ENCODE results near the gene LOC101059915. TPM values are rescaled to one million over a fixed set of nuclear protein-coding genes. Genes with fewer than 3 reads are reported as not detected.
"Not testable (repeated sequence)": the region's sequence is repeated elsewhere in the genome, so short reads cannot be mapped to it uniquely, and the experiment has no call there.

Gene LOC101059915

GRCh38 chrX:71720289-71720886 is 53.0 kb downstream of the LOC101059915 start:
- BruUV-seq (replicated peaks); H4K20me1 ChIP-seq (ENCODE audit: control insufficient read depth, insufficient read depth); intact Hi-C loops (cut with micrococcal nuclease; ENCODE audit: unreplicated experiment); H3K36me3 ChIP-seq (ENCODE audit: control insufficient read depth in 2 of 2, insufficient read depth in 2 of 2, low read length in 1 of 2); CTCF ChIA-PET; H2AFZ ChIP-seq (ENCODE audit: control insufficient read depth, low read depth, low read length); SMC1A ChIA-PET (ENCODE audit: uncharacterized antibody, unreplicated experiment); DNase-seq (ENCODE audit: low read depth, low spot score); POLR2A ChIA-PET; H3K4me1 ChIP-seq (ENCODE audit: control insufficient read depth, insufficient read depth, low read length); H3K4me3 ChIP-seq; ATAC-seq; H3K27ac ChIP-seq (ENCODE audit: control insufficient read depth, insufficient read depth); in situ Hi-C loops (cut with MboI); H3K9ac ChIP-seq (ENCODE audit: control insufficient read depth, insufficient read depth, low read length); H3K27me3 ChIP-seq (replicated peaks in 1 of 2; ENCODE audit: control insufficient read depth in 2 of 2, insufficient read depth in 2 of 2, low read length in 1 of 2); FAIRE-seq; H3K9me3 ChIP-seq (replicated peaks; ENCODE audit: control insufficient read depth, insufficient read depth, low read length); H3K79me2 ChIP-seq (ENCODE audit: control insufficient read depth, insufficient read depth, low read length); H3K4me2 ChIP-seq (ENCODE audit: control insufficient read depth, insufficient read depth); RAD21 ChIA-PET (ENCODE audit: unreplicated experiment): not testable (repeated sequence)
- WGBS (ENCODE audit: insufficient coverage, insufficient replicate concordance, low lambda C conversion rate, missing lambda C conversion rate) = no CpG with 5 or more reads among the region's 20 CpGs

Small RNA genes within 50 kb of the gene (small RNA-seq; reads per million reads assigned to genes)
- gene BX276092.4 = not detected

Other genes with a start within 250 kb of the LOC101059915 start
- 111 and 121 TPM in 2 replicates for gene OGT, start 134.4 kb upstream of the LOC101059915 start, total RNA-seq (2014; rRNA removed)
- gene OGT, start 134.4 kb upstream of the LOC101059915 start, total RNA-seq (2014; rRNA removed; fragmentation: Illumina TruSeq; extraction: Trizol) = 103 and 109 TPM in 2 replicates
- 150 and 163 TPM in 2 replicates for gene OGT, start 134.4 kb upstream of the LOC101059915 start, total RNA-seq (2021)
- 638 and 671 TPM in 2 replicates for gene OGT, start 134.4 kb upstream of the LOC101059915 start, polyA plus RNA-seq (2011; rRNA removed)
- 142 and 188 TPM in 2 replicates for gene OGT, start 134.4 kb upstream of the LOC101059915 start, polyA plus RNA-seq (2014; fragmentation: Illumina TruSeq; extraction: Trizol)
- gene OGT, start 134.4 kb upstream of the LOC101059915 start, polyA plus RNA-seq (2014; fragmentation: Nextera tagmentation; extraction: Ambion mirVana) = 10 to 100 TPM; 38.2 to 43.8 TPM
- 176 and 192 TPM in 2 replicates for gene OGT, start 134.4 kb upstream of the LOC101059915 start, polyA plus RNA-seq (2014; rRNA removed)
- 10 to 100 TPM; 45.0 to 50.2 TPM for gene OGT, start 134.4 kb upstream of the LOC101059915 start, polyA plus RNA-seq (2016; fragmentation: Nextera tagmentation; extraction: Ambion mirVana)
- gene GCNA, start 89.1 kb upstream of the LOC101059915 start, total RNA-seq (2014; rRNA removed) = 0.62 and 1.8 TPM in 2 replicates
- gene GCNA, start 89.1 kb upstream of the LOC101059915 start, total RNA-seq (2014; rRNA removed; fragmentation: Illumina TruSeq; extraction: Trizol) = 1.4 and 1.9 TPM in 2 replicates
- 1.0 and 1.3 TPM in 2 replicates for gene GCNA, start 89.1 kb upstream of the LOC101059915 start, total RNA-seq (2021)
- gene GCNA, start 89.1 kb upstream of the LOC101059915 start, polyA plus RNA-seq (2011; rRNA removed) = 1.3 and 2.1 TPM in 2 replicates
- 1.6 and 2.8 TPM in 2 replicates for gene GCNA, start 89.1 kb upstream of the LOC101059915 start, polyA plus RNA-seq (2014; fragmentation: Illumina TruSeq; extraction: Trizol)
- 1 to 10 TPM in 1 of 2 experiments, under 1 TPM in 1; 0.69 to 1.1 TPM for gene GCNA, start 89.1 kb upstream of the LOC101059915 start, polyA plus RNA-seq (2014; fragmentation: Nextera tagmentation; extraction: Ambion mirVana)
- 0.81 and 1.4 TPM in 2 replicates for gene GCNA, start 89.1 kb upstream of the LOC101059915 start, polyA plus RNA-seq (2014; rRNA removed)
- gene GCNA, start 89.1 kb upstream of the LOC101059915 start, polyA plus RNA-seq (2016; fragmentation: Nextera tagmentation; extraction: Ambion mirVana) = under 1 TPM; 0.37 to 0.72 TPM
- gene CXCR3, start 49.0 kb upstream of the LOC101059915 start, total RNA-seq (2014; rRNA removed) = 18.0 and 24.9 TPM in 2 replicates
- 4.5 and 6.8 TPM in 2 replicates for gene CXCR3, start 49.0 kb upstream of the LOC101059915 start, total RNA-seq (2014; rRNA removed; fragmentation: Illumina TruSeq; extraction: Trizol)
- 45.4 and 48.2 TPM in 2 replicates for gene CXCR3, start 49.0 kb upstream of the LOC101059915 start, total RNA-seq (2021)
- gene CXCR3, start 49.0 kb upstream of the LOC101059915 start, polyA plus RNA-seq (2011; rRNA removed) = 0.37 and 3.0 TPM in 2 replicates
- gene CXCR3, start 49.0 kb upstream of the LOC101059915 start, polyA plus RNA-seq (2014; fragmentation: Illumina TruSeq; extraction: Trizol) = 1.7 and 11.7 TPM in 2 replicates
- 1 to 10 TPM; 1.4 to 6.7 TPM for gene CXCR3, start 49.0 kb upstream of the LOC101059915 start, polyA plus RNA-seq (2014; fragmentation: Nextera tagmentation; extraction: Ambion mirVana)
- gene CXCR3, start 49.0 kb upstream of the LOC101059915 start, polyA plus RNA-seq (2014; rRNA removed) = 19.7 and 27.7 TPM in 2 replicates
- gene CXCR3, start 49.0 kb upstream of the LOC101059915 start, polyA plus RNA-seq (2016; fragmentation: Nextera tagmentation; extraction: Ambion mirVana) = 10 to 100 TPM; 47.6 to 48.0 TPM
- not detected in 2 replicates for gene CXorf49, start 50.7 kb downstream of the LOC101059915 start, total RNA-seq (2014; rRNA removed)
- gene CXorf49, start 50.7 kb downstream of the LOC101059915 start, total RNA-seq (2014; rRNA removed; fragmentation: Illumina TruSeq; extraction: Trizol) = not detected in 2 replicates
- not detected in 2 replicates for gene CXorf49, start 50.7 kb downstream of the LOC101059915 start, total RNA-seq (2021)
- not detected in 2 replicates for gene CXorf49, start 50.7 kb downstream of the LOC101059915 start, polyA plus RNA-seq (2011; rRNA removed)
- gene CXorf49, start 50.7 kb downstream of the LOC101059915 start, polyA plus RNA-seq (2014; fragmentation: Illumina TruSeq; extraction: Trizol) = not detected in 2 replicates
- gene CXorf49, start 50.7 kb downstream of the LOC101059915 start, polyA plus RNA-seq (2014; fragmentation: Nextera tagmentation; extraction: Ambion mirVana) = not detected
- gene CXorf49, start 50.7 kb downstream of the LOC101059915 start, polyA plus RNA-seq (2014; rRNA removed) = 0.27 TPM in 1 of 2 replicates, not detected in the other
- gene CXorf49, start 50.7 kb downstream of the LOC101059915 start, polyA plus RNA-seq (2016; fragmentation: Nextera tagmentation; extraction: Ambion mirVana) = not detected
- not detected in 2 replicates for gene CXorf49B, start 95.8 kb downstream of the LOC101059915 start, total RNA-seq (2014; rRNA removed)
- not detected in 2 replicates for gene CXorf49B, start 95.8 kb downstream of the LOC101059915 start, total RNA-seq (2014; rRNA removed; fragmentation: Illumina TruSeq; extraction: Trizol)
- gene CXorf49B, start 95.8 kb downstream of the LOC101059915 start, total RNA-seq (2021) = not detected in 2 replicates
- gene CXorf49B, start 95.8 kb downstream of the LOC101059915 start, polyA plus RNA-seq (2011; rRNA removed) = not detected in 2 replicates
- not detected in 2 replicates for gene CXorf49B, start 95.8 kb downstream of the LOC101059915 start, polyA plus RNA-seq (2014; fragmentation: Illumina TruSeq; extraction: Trizol)
- not detected for gene CXorf49B, start 95.8 kb downstream of the LOC101059915 start, polyA plus RNA-seq (2014; fragmentation: Nextera tagmentation; extraction: Ambion mirVana)
- 0.27 TPM in 1 of 2 replicates, not detected in the other for gene CXorf49B, start 95.8 kb downstream of the LOC101059915 start, polyA plus RNA-seq (2014; rRNA removed)
- gene CXorf49B, start 95.8 kb downstream of the LOC101059915 start, polyA plus RNA-seq (2016; fragmentation: Nextera tagmentation; extraction: Ambion mirVana) = not detected
- under 0.01 and 0.06 TPM in 2 replicates for gene NHSL2, start 243.3 kb downstream of the LOC101059915 start, total RNA-seq (2014; rRNA removed)
- gene NHSL2, start 243.3 kb downstream of the LOC101059915 start, total RNA-seq (2014; rRNA removed; fragmentation: Illumina TruSeq; extraction: Trizol) = 0.05 and 0.09 TPM in 2 replicates
- 0.05 TPM in 2 replicates for gene NHSL2, start 243.3 kb downstream of the LOC101059915 start, total RNA-seq (2021)
- gene NHSL2, start 243.3 kb downstream of the LOC101059915 start, polyA plus RNA-seq (2011; rRNA removed) = 0.04 and 0.05 TPM in 2 replicates
- 0.03 and 0.07 TPM in 2 replicates for gene NHSL2, start 243.3 kb downstream of the LOC101059915 start, polyA plus RNA-seq (2014; fragmentation: Illumina TruSeq; extraction: Trizol)
- under 1 TPM in 1 of 2 experiments, not detected in 1; 0.07 TPM for gene NHSL2, start 243.3 kb downstream of the LOC101059915 start, polyA plus RNA-seq (2014; fragmentation: Nextera tagmentation; extraction: Ambion mirVana)
- not detected in 2 replicates for gene NHSL2, start 243.3 kb downstream of the LOC101059915 start, polyA plus RNA-seq (2014; rRNA removed)
- under 1 TPM; 0.09 to 0.53 TPM for gene NHSL2, start 243.3 kb downstream of the LOC101059915 start, polyA plus RNA-seq (2016; fragmentation: Nextera tagmentation; extraction: Ambion mirVana)